HG03097 (cell line): Measurements from ENCODE around the gene LPAR1.

ENCODE experiments used
- ATAC-seq: cut with Tn5 transposase; IDR thresholded peaks from one replicate; pipeline ENCODE4 v1.9.1; 2021; ENCODE audit not compliant: unreplicated experiment, low FRiP score

The LPAR1 gene

GRCh38 chr9:110967196-110967595, 71.1 kb downstream of the LPAR1 start:
- ATAC-seq = no peak

DNA sequence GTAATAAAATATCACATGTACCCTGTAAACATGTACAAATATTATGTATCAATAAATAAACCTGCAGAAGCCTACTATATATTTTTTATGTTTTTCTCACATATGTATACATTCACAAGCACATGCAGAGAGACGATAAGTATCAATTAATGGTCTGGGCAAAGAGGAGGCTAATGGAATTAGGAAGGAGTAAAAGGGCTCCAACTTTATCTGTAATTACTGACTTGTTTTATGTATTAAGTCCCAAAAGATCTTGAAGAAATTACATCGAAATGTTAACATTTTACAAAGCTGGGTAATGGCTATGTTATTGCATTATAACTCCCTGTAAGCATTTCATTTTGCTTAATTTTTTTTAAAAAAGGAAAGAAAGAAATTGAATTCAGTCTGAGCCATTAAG, 78.0 kb downstream of the LPAR1 start:
- ATAC-seq = no peak

GRCh38 chr9:110958847-110959246, 79.4 kb downstream of the LPAR1 start:
- no peak for ATAC-seq

- ATAC-seq = no peak
Measured at GRCh38 chr9:110954822-110955291, 83.4 kb downstream of the LPAR1 start.

- ATAC-seq = no peak
Measured at GRCh38 chr9:110952540-110952859, 85.8 kb downstream of the LPAR1 start.

GRCh38 chr9:110951805-110952539, 86.3 kb downstream of the LPAR1 start:
- ATAC-seq = no peak

DNA sequence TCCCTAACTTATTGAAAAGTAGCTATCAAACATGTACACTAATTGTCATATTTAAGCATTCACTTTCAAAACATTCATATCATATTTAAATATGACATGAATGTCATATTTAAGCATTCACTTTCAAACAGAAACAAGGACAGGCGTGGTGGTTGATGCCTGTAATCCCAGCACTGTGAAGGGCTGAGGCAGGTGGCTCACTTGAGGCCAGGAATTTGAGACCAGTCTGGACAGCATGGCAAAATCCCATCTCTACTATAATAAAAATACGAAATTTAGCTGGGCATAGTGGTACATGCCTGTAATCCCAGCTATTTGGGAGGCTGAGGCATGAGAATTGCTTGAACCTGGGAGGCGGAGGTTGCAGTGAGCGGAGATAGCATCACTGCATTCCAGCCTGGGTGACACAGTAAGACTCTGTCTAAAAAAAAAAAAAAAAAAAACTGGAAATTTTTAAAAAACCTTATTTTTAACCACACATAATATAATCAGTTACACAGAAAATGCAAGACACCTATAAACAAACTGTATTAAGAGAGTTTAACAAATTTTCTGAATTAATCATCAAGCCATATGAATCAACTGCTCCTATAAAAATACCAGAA, 88.1 kb downstream of the LPAR1 start:
- no peak for ATAC-seq

GRCh38 chr9:110949081-110949480, 89.2 kb downstream of the LPAR1 start:
- ATAC-seq = no peak

DNA sequence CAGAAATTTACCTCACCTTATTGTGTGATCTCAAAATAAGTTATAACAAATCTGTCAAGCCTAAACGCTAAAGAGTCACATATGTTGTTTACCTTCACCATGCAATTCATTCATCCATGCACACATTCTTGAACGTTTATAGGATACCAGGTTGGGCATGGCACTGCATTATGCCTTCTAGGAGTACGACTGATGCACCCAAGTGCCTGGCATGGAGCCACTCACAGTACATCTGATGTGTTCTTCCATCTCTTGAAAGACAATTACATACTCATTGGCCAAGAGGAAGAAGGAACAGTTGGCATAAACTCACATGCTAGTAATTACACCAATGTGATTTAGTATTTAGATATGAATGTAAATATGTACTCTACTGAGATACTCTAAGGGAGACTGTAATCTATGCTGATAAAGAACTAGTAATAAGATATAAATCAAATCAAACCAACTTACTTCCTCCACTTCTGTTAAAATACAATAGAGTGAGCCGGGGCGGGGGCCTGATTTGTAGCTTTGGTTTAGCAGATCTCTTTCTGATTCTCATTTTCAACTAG, 90.7 kb downstream of the LPAR1 start:
- ATAC-seq = no peak

DNA sequence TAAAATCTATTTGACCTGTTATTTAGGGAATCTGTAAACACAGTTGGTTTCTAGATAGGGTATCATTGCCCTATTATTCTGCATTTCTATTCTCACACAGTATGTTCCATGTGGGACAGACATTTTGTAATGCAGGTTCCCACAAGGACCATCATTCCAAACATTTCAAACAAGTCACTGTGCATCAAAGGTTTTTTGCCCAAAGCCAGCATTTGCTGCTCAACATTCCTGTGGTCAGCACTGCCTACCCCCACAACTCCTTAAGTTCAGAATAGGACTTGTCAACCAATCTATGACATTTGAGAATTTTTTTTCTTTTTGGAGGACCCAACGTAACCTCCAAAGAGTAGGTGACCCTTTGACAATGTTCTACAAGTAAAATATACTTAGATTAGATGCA, 95.7 kb downstream of the LPAR1 start:
- ATAC-seq = no peak

DNA sequence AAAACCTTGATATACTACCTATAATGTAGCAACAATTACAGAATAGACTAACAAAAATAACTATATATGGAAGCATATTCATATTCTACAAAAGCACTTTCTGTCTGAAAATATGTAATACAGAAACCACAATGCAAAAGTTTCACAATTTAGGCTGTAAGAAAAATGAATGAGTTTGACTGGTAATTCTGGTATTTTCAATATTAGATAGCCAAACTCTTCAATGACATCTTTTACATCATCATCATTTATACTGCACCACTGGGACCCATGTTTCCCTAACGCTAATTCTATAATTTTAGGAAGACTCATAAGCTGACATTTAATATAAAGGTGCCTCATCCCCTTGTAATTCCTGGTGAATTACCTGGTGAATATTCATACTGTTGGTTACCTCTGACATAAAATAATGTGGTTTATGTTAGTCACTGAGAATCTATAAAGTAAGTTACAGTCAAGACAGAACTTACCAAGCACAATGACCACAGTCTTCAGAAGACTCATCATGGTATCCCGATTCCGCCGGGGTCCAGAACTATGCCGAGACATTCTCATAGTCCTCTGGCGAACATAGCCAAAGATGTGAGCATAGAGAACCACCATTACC, 97.2 kb downstream of the LPAR1 start:
- ATAC-seq = no peak

DNA sequence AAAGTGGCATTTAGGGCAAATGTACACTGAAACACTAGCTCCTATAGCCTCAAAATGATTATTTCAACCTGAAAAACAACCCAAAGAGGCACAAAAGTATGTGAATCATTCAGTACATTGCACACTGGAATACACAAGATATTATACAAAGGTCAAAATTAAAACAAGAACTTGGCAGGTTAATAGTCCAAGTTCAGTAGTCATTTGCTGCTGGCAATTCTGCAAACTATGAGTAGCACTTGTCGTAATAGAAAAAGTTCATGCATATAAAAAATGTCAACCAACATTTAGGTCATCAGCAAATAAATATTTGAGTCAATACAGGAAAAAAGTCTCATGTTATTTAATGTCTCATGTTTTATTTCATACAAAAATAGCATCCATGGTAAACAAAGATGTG, 98.7 kb downstream of the LPAR1 start:
- no peak for ATAC-seq

DNA sequence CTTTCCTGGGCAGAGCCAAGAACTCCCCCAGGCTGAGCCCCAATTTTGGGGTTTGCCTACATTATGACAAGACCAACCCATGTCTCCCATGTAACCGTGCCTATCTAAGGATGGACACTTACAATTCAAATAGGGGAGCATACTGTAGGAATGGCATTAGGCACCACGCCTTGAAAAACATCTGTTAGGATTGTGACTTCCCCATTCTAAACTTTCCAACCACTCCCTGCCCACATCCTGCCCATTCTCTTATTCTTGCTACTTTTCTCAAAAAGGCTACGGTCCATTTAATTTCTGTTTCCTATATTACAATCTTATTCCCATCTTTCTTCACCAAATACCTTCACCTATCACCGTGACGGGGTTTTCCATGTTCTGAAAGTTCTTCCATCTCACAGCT, 99.2 kb downstream of the LPAR1 start:
- ATAC-seq = no peak

- no peak for ATAC-seq
Measured at GRCh38 chr9:110938242-110938641, 100.0 kb downstream of the LPAR1 start.

- no peak for ATAC-seq
Measured at GRCh38 chr9:110936719-110937452, 101.4 kb downstream of the LPAR1 start.

- no peak for ATAC-seq
Measured at GRCh38 chr9:110936237-110936636, 102.0 kb downstream of the LPAR1 start.

DNA sequence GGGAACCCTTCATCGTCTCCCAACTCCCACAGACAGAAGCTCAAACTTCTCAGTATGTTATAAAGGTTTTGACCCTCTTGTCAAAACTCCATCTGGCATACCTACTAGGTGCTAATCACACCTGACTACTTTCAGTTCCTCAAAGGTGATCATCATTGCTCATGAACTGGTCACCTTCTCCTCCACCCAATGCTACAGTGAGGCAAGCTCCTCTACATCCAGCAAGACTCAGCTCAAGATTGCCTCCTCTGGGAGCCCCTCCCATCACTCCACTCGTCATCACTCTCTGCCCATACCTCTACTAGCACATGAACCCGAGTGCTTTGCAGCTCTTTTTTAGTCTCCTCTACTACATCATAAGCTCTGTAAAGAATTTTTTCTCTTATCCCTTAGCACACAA, 102.4 kb downstream of the LPAR1 start:
- no peak for ATAC-seq

DNA sequence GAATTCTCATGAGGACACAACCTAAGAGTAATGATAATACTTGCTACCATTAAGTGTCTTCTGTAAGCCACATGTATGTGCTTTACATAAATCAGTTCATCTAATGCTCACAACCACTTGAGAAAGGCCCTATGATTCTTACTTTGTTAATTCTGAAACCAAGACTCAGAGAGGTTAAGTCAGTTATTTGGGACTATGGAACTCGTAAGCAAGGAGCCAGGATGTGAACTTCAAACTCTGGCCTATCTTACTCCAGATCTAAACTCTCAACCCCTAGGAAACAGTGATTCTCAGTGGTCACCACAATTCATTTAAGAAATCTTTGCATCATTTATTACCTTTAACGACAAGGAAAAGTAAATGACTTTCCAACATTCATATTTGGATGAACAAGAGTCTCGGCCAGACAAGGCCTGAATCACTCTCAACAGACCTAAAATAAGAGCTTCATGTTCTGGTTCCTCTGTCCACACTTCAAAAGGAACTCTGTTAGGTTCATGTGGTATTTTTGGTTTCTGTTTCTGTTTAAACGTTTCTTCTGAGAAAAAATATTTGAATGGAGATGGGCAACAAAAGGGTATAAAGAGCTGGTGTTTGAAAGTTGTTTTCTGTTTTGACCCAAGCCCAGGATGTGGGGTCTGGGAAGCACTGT, 104.8 kb downstream of the LPAR1 start:
- ATAC-seq = peak; percentile 73

GRCh38 chr9:110932863-110933262, 105.4 kb downstream of the LPAR1 start:
- ATAC-seq = no peak

DNA sequence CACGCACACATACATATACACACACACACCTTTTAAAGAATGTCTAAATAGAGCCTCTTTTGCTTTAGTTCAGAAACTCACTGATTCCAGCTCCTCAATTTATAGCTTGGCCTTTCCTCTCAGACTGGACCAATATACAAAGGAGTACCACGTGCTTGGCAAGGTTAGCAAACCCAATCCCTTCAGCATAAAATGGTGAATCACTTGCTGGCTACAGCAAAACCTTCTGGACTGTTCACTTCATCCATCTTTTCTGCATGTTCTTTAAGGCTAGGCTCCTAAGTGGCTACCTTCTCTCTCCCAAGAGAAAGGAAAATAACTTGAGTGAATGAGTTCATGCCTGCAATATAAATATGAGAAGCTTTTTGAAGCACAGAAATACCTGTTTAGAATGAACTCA, 109.7 kb downstream of the LPAR1 start:
- ATAC-seq = no peak
